GM18519 (cell line): Measurements from ENCODE around the gene SH3TC1.

Experiments used
- ATAC-seq: cut with Tn5 transposase; IDR thresholded peaks from one replicate; pipeline ENCODE4 v1.9.1; 2021; ENCODE audit warnings: mild to moderate bottlenecking, moderate library complexity; ENCODE audit not compliant: unreplicated experiment, low FRiP score

SH3TC1 gene

GRCh38 chr4:8255698-8256441 is 56.8 kb downstream of the SH3TC1 start:
- no peak for ATAC-seq

GRCh38 chr4:8257854-8258253 is 58.8 kb downstream of the SH3TC1 start:
- no peak for ATAC-seq

GRCh38 chr4:8258552-8259212 is 59.6 kb downstream of the SH3TC1 start:
- ATAC-seq, result no peak

- no peak for ATAC-seq
Observed at GRCh38 chr4:8259743-8260430, 60.8 kb downstream of the SH3TC1 start.

GRCh38 chr4:8260656-8261111 is 61.6 kb downstream of the SH3TC1 start:
- ATAC-seq, result no peak

GRCh38 chr4:8261851-8262535 is 62.9 kb downstream of the SH3TC1 start:
- no peak for ATAC-seq

GRCh38 chr4:8262637-8263322 is 63.7 kb downstream of the SH3TC1 start:
- ATAC-seq, result no peak

- no peak for ATAC-seq
Observed at GRCh38 chr4:8263397-8263796, 64.3 kb downstream of the SH3TC1 start.

GRCh38 chr4:8264106-8264505 is 65.0 kb downstream of the SH3TC1 start:
- ATAC-seq, result no peak

- no peak for ATAC-seq
Observed at GRCh38 chr4:8265171-8265929, 66.3 kb downstream of the SH3TC1 start.

GRCh38 chr4:8266088-8266487 is 67.0 kb downstream of the SH3TC1 start:
- ATAC-seq, result no peak

GRCh38 chr4:8266508-8266907 is 67.4 kb downstream of the SH3TC1 start:
- no peak for ATAC-seq

GRCh38 chr4:8267077-8267476 is 68.0 kb downstream of the SH3TC1 start:
- ATAC-seq, result no peak

- ATAC-seq, result no peak
Observed at GRCh38 chr4:8268211-8268610, 69.1 kb downstream of the SH3TC1 start.

- no peak for ATAC-seq
Observed at GRCh38 chr4:8268901-8269534, 69.9 kb downstream of the SH3TC1 start.

- ATAC-seq, result no peak
Observed at GRCh38 chr4:8269535-8270417, 70.7 kb downstream of the SH3TC1 start, which contains the start of gene HTRA3. Gene HTRA3 (plus strand): TSS chr4:8269754. CDS start chr4:8269969, 215 bp downstream.

GRCh38 chr4:8270418-8270771 is 71.3 kb downstream of the SH3TC1 start:
- no peak for ATAC-seq
